A673 (cell line): ENCODE data around the gene ERF. TPM values are rescaled to one million over a fixed set of nuclear protein-coding genes. Genes with fewer than 3 reads are reported as not detected.
"Not testable (repeated sequence)": the region's sequence is repeated elsewhere in the genome, so short reads cannot be mapped to it uniquely, and the experiment has no call there.

Source experiments
- BruUV-seq: library from RNA; stranded (reverse); fragments of 400-500 nt; replicated peaks from 2 replicates; lab custom pipeline; 2021; lab: Mats Ljungman, UMichigan
- CTCF ChIA-PET: fragments of 300-600 bp; sonication (Branson Sonifier 250); formaldehyde crosslinking; loops from one replicate; lab custom pipeline; 2022; ENCODE audit warnings: antibody characterized with exemption; lab: Charles Lee
- POLR2A ChIA-PET: fragments of 300-600 bp; sonication (Branson Sonifier 250); formaldehyde crosslinking; loops from one replicate; lab custom pipeline; 2022; ENCODE audit warnings: antibody characterized with exemption; ENCODE audit not compliant: low non-redundant PET; lab: Charles Lee
- DNase-seq: peaks from one replicate; pipeline ENCODE4 v3.0.0-alpha.2; 2015; ENCODE audit warnings: low spot score
- H3K27ac ChIP-seq: fragments of 200-600 bp; sonication (generic); 2 replicates; pipeline ENCODE4 v1.5.1; 2016; ENCODE audit warnings: mixed run types, low read depth, mild to moderate bottlenecking, mixed read lengths, antibody characterized with exemption, low read length; ENCODE audit not compliant: poor library complexity, severe bottlenecking
- H3K27me3 ChIP-seq: fragments of 200-600 bp; sonication (generic); replicated peaks from 2 replicates; pipeline ENCODE4 v1.6.1; 2017; ENCODE audit warnings: mixed run types, low read depth, mild to moderate bottlenecking, mixed read lengths, antibody characterized with exemption, low read length; ENCODE audit not compliant: insufficient read depth, poor library complexity
- H3K36me3 ChIP-seq: fragments of 200-600 bp; sonication (generic); 2 replicates; pipeline ENCODE4 v1.6.1; 2016; ENCODE audit warnings: mixed run types, mild to moderate bottlenecking, mixed read lengths, antibody characterized with exemption, low read length; ENCODE audit not compliant: insufficient read depth, poor library complexity, severe bottlenecking
- H3K4me1 ChIP-seq: fragments of 200-600 bp; sonication (generic); 2 replicates; pipeline ENCODE4 v1.6.1; 2017; ENCODE audit warnings: mixed run types, mild to moderate bottlenecking, mixed read lengths, antibody characterized with exemption, low read length; ENCODE audit not compliant: insufficient read depth, poor library complexity, severe bottlenecking
- H3K4me3 ChIP-seq: fragments of 200-600 bp; sonication (generic); 2 replicates; pipeline ENCODE4 v1.5.1; 2016; ENCODE audit warnings: low read depth, mixed run types, mild to moderate bottlenecking, mixed read lengths, low read length; ENCODE audit not compliant: poor library complexity, severe bottlenecking
- H3K9me3 ChIP-seq: fragments of 200-600 bp; sonication (generic); 2 replicates; pipeline ENCODE4 v1.6.1; 2016; ENCODE audit warnings: mixed run types, low read depth, mild to moderate bottlenecking, mixed read lengths, antibody characterized with exemption, low read length; ENCODE audit not compliant: poor library complexity, severe bottlenecking
- CTCF ChIP-seq: fragments of 300-800, 200-600 bp; sonication (generic); conservative IDR thresholded peaks from 2 replicates; pipeline ENCODE4 v1.5.1; 2017; ENCODE audit warnings: low read depth, mild to moderate bottlenecking, antibody characterized with exemption, low read length, moderate library complexity, mixed read lengths
- EZH2 ChIP-seq: fragments of 200-600 bp; sonication (generic); IDR thresholded peaks from 2 replicates; pipeline ENCODE4 v1.6.1; 2017; ENCODE audit warnings: borderline replicate concordance, low read depth, mild to moderate bottlenecking, mixed read lengths, antibody characterized with exemption, low read length; ENCODE audit not compliant: poor library complexity, severe bottlenecking
- intact Hi-C: fragments of 100-400 bp; cut with micrococcal nuclease; formaldehyde crosslinking; loops from one replicate; pipeline ENCODE4 v1.10.0; 2022; ENCODE audit not compliant: unreplicated experiment
- total RNA-seq: library from RNA; stranded (reverse); gene quantifications from 2 replicates; pipeline ENCODE4 v1.2.3, GENCODE V29; 2021

The ERF gene
- total RNA-seq, 1 experiment from 2014 or later = 164 TPM

GRCh38 chr19:42268142-42268703 is 13.3 kb upstream of the ERF start:
- no TSS peak for BruUV-seq
- peaks cover 18% of the 10 kb centered on the region for H3K4me1 ChIP-seq
- DNase-seq = peak; percentile 100
- H3K9me3 ChIP-seq = no peaks in the 10 kb centered on the region
- peak overlapping the region; percentile 99 for H3K27ac ChIP-seq
- H3K27me3 ChIP-seq = no peaks in the 10 kb centered on the region
- intact Hi-C loops = loop anchor here (2.0 kb wide), 1 partner anchor 13 kb away; the partner anchor contains the start of gene ERF
- peaks cover 2% of the 10 kb centered on the region for H3K36me3 ChIP-seq
- TF ChIP-seq CTCF (no peak), EZH2 (no peak)
- POLR2A ChIA-PET = no interaction called here
- peak overlapping the region; percentile 62 for H3K4me3 ChIP-seq
- CTCF ChIA-PET = no interaction called here

GRCh38 chr19:42267644-42268141 is 12.8 kb upstream of the ERF start:
- peak overlapping the region; percentile 62 for H3K4me3 ChIP-seq
- H3K36me3 ChIP-seq = no peaks in the 10 kb centered on the region
- BruUV-seq = TSS peak; percentile 97
- no peak for DNase-seq
- TF ChIP-seq EZH2 = no peak
- no peak for TF ChIP-seq CTCF
- intact Hi-C loops = loop anchor here (2.0 kb wide), 1 partner anchor 13 kb away; the partner anchor contains the start of gene ERF
- no peaks in the 10 kb centered on the region for H3K27me3 ChIP-seq
- peaks cover 18% of the 10 kb centered on the region for H3K4me1 ChIP-seq
- ChIA-PET POLR2A (interaction anchor here (0.7 kb wide), 1 partner anchor 47 kb away, joined by 3 read pairs; no protein-coding TSS in a partner anchor), CTCF (no interaction called here)
- H3K9me3 ChIP-seq = no peaks in the 10 kb centered on the region
- peak overlapping the region; percentile 99 for H3K27ac ChIP-seq

GRCh38 chr19:42266928-42267603 is 12.1 kb upstream of the ERF start:
- H3K36me3 ChIP-seq, H3K9me3 ChIP-seq, CTCF ChIA-PET, BruUV-seq, intact Hi-C loops, DNase-seq, H3K27me3 ChIP-seq: not testable (repeated sequence)
- POLR2A ChIA-PET = interaction anchor here (0.7 kb wide), 1 partner anchor 46 kb away, joined by 3 read pairs; no protein-coding TSS in a partner anchor
- Histone ChIP-seq H3K27ac (peak overlapping the region; percentile 99), H3K4me1 (peaks cover 18% of the 10 kb centered on the region), H3K4me3 (peak overlapping the region; percentile 62)

GRCh38 chr19:42266105-42266504 is 11.2 kb upstream of the ERF start:
- CTCF ChIA-PET, H3K36me3 ChIP-seq, DNase-seq, H3K9me3 ChIP-seq, POLR2A ChIA-PET, H3K27me3 ChIP-seq, BruUV-seq, H3K27ac ChIP-seq, H3K4me3 ChIP-seq, intact Hi-C loops: not testable (repeated sequence)
- H3K4me1 ChIP-seq = peaks cover 18% of the 10 kb centered on the region
